Measurements from ENCODE around the gene LTBP1. TPM values are rescaled to one million over a fixed set of nuclear protein-coding genes. Genes with fewer than 3 reads are reported as not detected.
A peak's percentile ranks its signal among the peaks of the same experiment; 100 is the strongest.

LTBP1 gene
- total RNA-seq, 1 donor from 2014 or later: 29.7 TPM

DNA sequence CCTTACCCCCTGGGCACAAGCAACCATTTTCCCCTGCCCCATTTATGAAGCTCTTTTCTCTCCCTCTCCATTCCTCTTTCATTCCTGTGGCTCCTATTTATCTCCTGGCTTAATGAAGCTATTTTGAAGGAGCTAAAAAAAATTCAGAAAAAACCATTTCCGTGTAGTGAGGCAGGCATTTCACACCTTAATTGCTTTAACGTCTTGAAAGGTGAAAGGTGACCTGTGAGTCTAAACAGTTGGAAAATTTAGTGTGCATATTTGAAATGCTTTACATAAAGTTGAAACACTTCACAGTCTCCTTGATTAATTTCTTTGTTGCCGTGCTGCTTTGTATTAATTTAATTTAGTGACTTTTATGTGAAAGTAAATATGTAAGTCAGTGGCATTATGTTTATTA lies 83.6 kb downstream of the LTBP1 start:
- Histone ChIP-seq H3K27ac (ENCODE audit: low read depth, low read length) (no peak overlapping the region), H3K4me2 (ENCODE audit: low read length) (no peak overlapping the region), H2AFZ (ENCODE audit: low read depth, low read length) (no peak overlapping the region), H3K4me3 (ENCODE audit: insufficient read depth, low read depth, low read length) (no peak overlapping the region), H3K27me3 (ENCODE audit: insufficient read depth, low read length) (no peaks in the 10 kb centered on the region), H4K20me1 (ENCODE audit: insufficient read depth, low read length) (no peaks in the 10 kb centered on the region), H3K79me2 (ENCODE audit: insufficient read depth, low read length) (no peaks in the 10 kb centered on the region), H3K36me3 (ENCODE audit: insufficient read depth, low read length) (no peaks in the 10 kb centered on the region), H3K9ac (ENCODE audit: low read length) (no peak overlapping the region), H3K9me3 (ENCODE audit: insufficient read depth, low read depth, low read length) (no peaks in the 10 kb centered on the region), H3K4me1 (ENCODE audit: insufficient read depth, low read length) (no peaks in the 10 kb centered on the region)
- DNase-seq (ENCODE audit: low read depth): no peak
- Mint-ChIP-seq H3K4me1 (ENCODE audit: low read depth, unreplicated experiment) (peaks cover 15% of the 10 kb centered on the region), H3K36me3 (ENCODE audit: low read depth, unreplicated experiment) (no peaks in the 10 kb centered on the region), H3K27ac (ENCODE audit: unreplicated experiment) (no peak overlapping the region), H3K4me3 (ENCODE audit: unreplicated experiment) (no peak overlapping the region), H3K27me3 (ENCODE audit: low read depth, unreplicated experiment) (no peaks in the 10 kb centered on the region), H3K9me3 (ENCODE audit: unreplicated experiment) (no peaks in the 10 kb centered on the region)
- FAIRE-seq: no peak
- TF ChIP-seq EZH2 (IDR thresholded peaks at IDR 0.05; ENCODE audit: insufficient read depth, low read length) (no peak), CTCF (IDR thresholded peaks at IDR 0.05; ENCODE audit: insufficient read depth, low read depth, low read length) (no peak)

DNA sequence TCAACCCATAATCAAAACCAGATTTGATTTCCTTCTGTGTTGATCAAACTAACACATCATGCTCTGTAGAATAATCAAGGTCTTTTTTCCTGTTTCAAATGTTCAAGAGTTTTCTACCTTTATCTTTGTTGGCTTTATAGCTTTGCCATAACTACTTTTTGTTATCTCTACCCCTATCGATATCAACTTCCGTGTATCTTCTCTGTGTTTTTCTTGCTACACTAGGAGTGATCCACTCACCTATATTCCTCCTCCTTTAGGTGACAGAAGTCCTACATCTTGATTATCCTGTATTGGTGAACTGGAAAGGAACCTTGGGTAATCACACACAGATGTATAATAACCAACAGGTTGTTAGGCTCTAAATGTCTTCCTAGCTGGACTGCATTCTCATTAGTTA lies 85.5 kb downstream of the LTBP1 start:
- Mint-ChIP-seq H3K4me3 (ENCODE audit: unreplicated experiment) (no peak overlapping the region), H3K27me3 (ENCODE audit: low read depth, unreplicated experiment) (no peaks in the 10 kb centered on the region), H3K36me3 (ENCODE audit: low read depth, unreplicated experiment) (no peaks in the 10 kb centered on the region), H3K4me1 (ENCODE audit: low read depth, unreplicated experiment) (peaks cover 15% of the 10 kb centered on the region), H3K27ac (ENCODE audit: unreplicated experiment) (no peak overlapping the region), H3K9me3 (ENCODE audit: unreplicated experiment) (no peaks in the 10 kb centered on the region)
- no peaks in the 10 kb centered on the region for H3K79me2 ChIP-seq (ENCODE audit: insufficient read depth, low read length)
- TF ChIP-seq CTCF (IDR thresholded peaks at IDR 0.05; ENCODE audit: insufficient read depth, low read depth, low read length): no peak
- FAIRE-seq (no peak), DNase-seq (ENCODE audit: low read depth) (no peak)
- H3K4me3 ChIP-seq (ENCODE audit: insufficient read depth, low read depth, low read length): no peak overlapping the region
- H3K9ac ChIP-seq (ENCODE audit: low read length): no peak overlapping the region
- H3K27ac ChIP-seq (ENCODE audit: low read depth, low read length): no peak overlapping the region
- H3K27me3 ChIP-seq (ENCODE audit: insufficient read depth, low read length): no peaks in the 10 kb centered on the region
- no peaks in the 10 kb centered on the region for H3K4me1 ChIP-seq (ENCODE audit: insufficient read depth, low read length)
- no peak overlapping the region for H2AFZ ChIP-seq (ENCODE audit: low read depth, low read length)
- no peaks in the 10 kb centered on the region for H3K9me3 ChIP-seq (ENCODE audit: insufficient read depth, low read depth, low read length)
- no peaks in the 10 kb centered on the region for H3K36me3 ChIP-seq (ENCODE audit: insufficient read depth, low read length)
- no peaks in the 10 kb centered on the region for H4K20me1 ChIP-seq (ENCODE audit: insufficient read depth, low read length)
- no peak overlapping the region for H3K4me2 ChIP-seq (ENCODE audit: low read length)

DNA sequence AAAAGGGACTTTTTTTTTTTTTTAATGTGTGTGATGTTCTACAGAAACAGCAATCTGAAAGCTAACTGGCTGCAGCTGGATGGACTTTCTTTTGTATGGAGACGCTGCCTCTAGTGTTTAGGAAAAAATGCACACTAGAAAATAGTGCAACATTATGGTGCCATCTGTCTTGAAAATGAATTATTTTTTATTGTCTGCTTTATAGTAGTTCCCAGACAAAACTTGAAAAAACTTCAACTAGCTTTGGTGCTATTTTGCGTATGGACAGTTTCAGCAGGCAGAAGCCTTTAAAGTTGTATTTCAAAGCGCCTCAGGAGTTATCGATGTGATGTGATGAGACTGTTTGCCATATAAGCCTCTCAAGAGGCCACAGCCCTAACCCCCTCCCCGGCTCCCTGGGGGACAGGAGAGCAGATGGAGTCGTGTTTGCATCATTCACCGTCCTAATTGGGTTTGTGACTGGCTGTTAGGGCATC lies 86.9 kb downstream of the LTBP1 start:
- H3K4me1 ChIP-seq (ENCODE audit: insufficient read depth, low read length): no peaks in the 10 kb centered on the region
- H3K27ac Mint-ChIP-seq (ENCODE audit: unreplicated experiment): no peak overlapping the region
- H3K9me3 ChIP-seq (ENCODE audit: insufficient read depth, low read depth, low read length): no peaks in the 10 kb centered on the region
- no peaks in the 10 kb centered on the region for H3K36me3 Mint-ChIP-seq (ENCODE audit: low read depth, unreplicated experiment)
- FAIRE-seq (peak; percentile 17), DNase-seq (ENCODE audit: low read depth) (peak; percentile 35)
- no peaks in the 10 kb centered on the region for H3K27me3 ChIP-seq (ENCODE audit: insufficient read depth, low read length)
- peaks cover 15% of the 10 kb centered on the region for H3K4me1 Mint-ChIP-seq (ENCODE audit: low read depth, unreplicated experiment)
- peak overlapping the region; percentile 40 for H3K4me3 ChIP-seq (ENCODE audit: insufficient read depth, low read depth, low read length)
- peak overlapping the region; percentile 77 for H3K4me2 ChIP-seq (ENCODE audit: low read length)
- peak overlapping the region; percentile 60 for H3K9ac ChIP-seq (ENCODE audit: low read length)
- no peak overlapping the region for H3K4me3 Mint-ChIP-seq (ENCODE audit: unreplicated experiment)
- no peaks in the 10 kb centered on the region for H3K27me3 Mint-ChIP-seq (ENCODE audit: low read depth, unreplicated experiment)
- TF ChIP-seq CTCF (IDR thresholded peaks at IDR 0.05; ENCODE audit: insufficient read depth, low read depth, low read length) (peak; percentile 51), EZH2 (IDR thresholded peaks at IDR 0.05; ENCODE audit: insufficient read depth, low read length) (no peak)
- H3K79me2 ChIP-seq (ENCODE audit: insufficient read depth, low read length): no peaks in the 10 kb centered on the region
- no peaks in the 10 kb centered on the region for H3K36me3 ChIP-seq (ENCODE audit: insufficient read depth, low read length)
- H3K27ac ChIP-seq (ENCODE audit: low read depth, low read length): no peak overlapping the region
- no peaks in the 10 kb centered on the region for H3K9me3 Mint-ChIP-seq (ENCODE audit: unreplicated experiment)
- H2AFZ ChIP-seq (ENCODE audit: low read depth, low read length): peak overlapping the region; percentile 67
- H4K20me1 ChIP-seq (ENCODE audit: insufficient read depth, low read length): no peaks in the 10 kb centered on the region

All from astrocyte (in vitro differentiated cells and primary cell).